DLD1 (cell line): Measurements from ENCODE around the gene ITIH2.
"Not testable (repeated sequence)": the region's sequence is repeated elsewhere in the genome, so short reads cannot be mapped to it uniquely, and the experiment has no call there.

Experiments
- in situ Hi-C: cut with HindIII; loops from 2 replicates; pipeline ENCODE4 v1.10.0; 2017; ENCODE audit warnings: low sequenced_read_pairs

Gene ITIH2

GRCh38 chr10:7734821-7735220, 31.7 kb downstream of the ITIH2 start:
- in situ Hi-C loops: no loop called here

- in situ Hi-C loops: no loop called here
These were observed 35.7 kb downstream of the ITIH2 start for GRCh38 chr10:7738536-7739407.

GRCh38 chr10:7744307-7744706, 41.2 kb downstream of the ITIH2 start:
- in situ Hi-C loops: no loop called here

GRCh38 chr10:7748637-7749036, 45.5 kb downstream of the ITIH2 start:
- in situ Hi-C loops: not testable (repeated sequence)

GRCh38 chr10:7750222-7750621, 47.1 kb downstream of the ITIH2 start:
- in situ Hi-C loops: no loop called here

- in situ Hi-C loops: no loop called here
These were observed 49.1 kb downstream of the ITIH2 start for GRCh38 chr10:7752251-7752650.

GRCh38 chr10:7755103-7755502, 52.0 kb downstream of the ITIH2 start:
- in situ Hi-C loops: no loop called here

GRCh38 chr10:7756360-7756992, 53.4 kb downstream of the ITIH2 start:
- in situ Hi-C loops: no loop called here

- in situ Hi-C loops: no loop called here
These were observed 60.8 kb downstream of the ITIH2 start for GRCh38 chr10:7763929-7764328.

GRCh38 chr10:7766241-7766640, 63.1 kb downstream of the ITIH2 start:
- in situ Hi-C loops: no loop called here

- in situ Hi-C loops: no loop called here
These were observed 64.1 kb downstream of the ITIH2 start for GRCh38 chr10:7767209-7767608.

GRCh38 chr10:7768417-7768816, 65.3 kb downstream of the ITIH2 start:
- in situ Hi-C loops: no loop called here

- in situ Hi-C loops: no loop called here
These were observed 71.0 kb downstream of the ITIH2 start for GRCh38 chr10:7773845-7774801.

GRCh38 chr10:7776777-7777176, 73.7 kb downstream of the ITIH2 start:
- in situ Hi-C loops: no loop called here

GRCh38 chr10:7782194-7782593, 79.1 kb downstream of the ITIH2 start:
- in situ Hi-C loops: not testable (repeated sequence)

- in situ Hi-C loops: no loop called here
These were observed 83.3 kb downstream of the ITIH2 start for GRCh38 chr10:7786430-7786829.

GRCh38 chr10:7787150-7787856, 84.2 kb downstream of the ITIH2 start:
- in situ Hi-C loops: no loop called here

GRCh38 chr10:7787857-7788638, 84.9 kb downstream of the ITIH2 start, which contains the start of the genes ATP5F1C and KIN:
TSS of gene ATP5F1C (plus strand) at chr10:7788177. CDS start at chr10:7788208, 31 bp downstream.
TSS of gene KIN (minus strand) at chr10:7787993. CDS start at chr10:7787933, 60 bp downstream.
- in situ Hi-C loops: no loop called here

GRCh38 chr10:7788639-7789286, 85.6 kb downstream of the ITIH2 start:
- in situ Hi-C loops: no loop called here
